ENCODE results near the gene NMT1. TPM values are rescaled to one million over a fixed set of nuclear protein-coding genes. Genes with fewer than 3 reads are reported as not detected.
"Not testable (repeated sequence)": the region's sequence is repeated elsewhere in the genome, so short reads cannot be mapped to it uniquely, and the experiment has no call there.

The NMT1 gene
- total and polyA plus RNA-seq, 4 donors: 27.0 to 83.7 (median 42.6) TPM

- TF ChIP-seq REST (IDR thresholded peaks at IDR 0.05): no peak
Measured at GRCh38 chr17:45123930-45124796, 63.0 kb downstream of the NMT1 start (continued).

GRCh38 chr17:45124797-45125122, 63.6 kb downstream of the NMT1 start:
- H3K4me1 ChIP-seq (ENCODE audit: control insufficient read depth in 4 of 4, insufficient read depth in 4 of 4, low read length in 3 of 4); H3K4me3 ChIP-seq (ENCODE audit: low read depth in 1 of 3, low read length in 3 of 3); H3K27me3 ChIP-seq (ENCODE audit: control insufficient read depth in 4 of 4, insufficient read depth in 4 of 4, low read length in 3 of 4); H3K9me3 ChIP-seq (ENCODE audit: control insufficient read depth in 4 of 4, low read length in 3 of 4); H3K27ac ChIP-seq (ENCODE audit: low read depth in 1 of 2, low read length in 2 of 2); DNase-seq (ENCODE audit: low spot score); H3K9ac ChIP-seq (ENCODE audit: low read depth in 1 of 2, low read length in 2 of 2); H3K36me3 ChIP-seq (ENCODE audit: control insufficient read depth in 4 of 4, insufficient read depth in 3 of 4, low read depth in 1 of 4, low read length in 3 of 4): not testable (repeated sequence)
- 91% methylated on average over 5 of the region's 5 CpGs for WGBS

DNA sequence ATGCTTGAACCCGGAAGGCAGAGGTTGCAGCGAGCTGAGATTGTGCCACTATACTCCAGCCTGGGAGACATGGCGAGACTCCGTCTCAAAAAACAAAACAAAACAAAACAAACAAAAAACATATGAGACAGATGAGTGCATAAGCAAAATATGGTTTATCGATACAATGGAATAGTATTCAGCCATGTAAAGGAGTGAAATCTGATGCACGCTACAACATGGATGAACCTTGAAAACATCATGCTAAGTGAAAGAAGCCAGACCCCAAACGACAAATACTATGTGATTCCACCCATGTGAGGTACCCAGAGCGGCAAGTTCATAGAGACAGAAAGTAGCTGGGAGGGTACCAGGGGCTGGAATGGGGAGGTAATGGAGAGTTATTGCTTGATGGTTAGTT, 64.4 kb downstream of the NMT1 start:
- 98% methylated on average over 8 of the region's 8 CpGs for WGBS
- H3K4me1 ChIP-seq (ENCODE audit: control insufficient read depth in 4 of 4, insufficient read depth in 4 of 4, low read length in 3 of 4): no peaks in the 10 kb centered on the region

More for the DNA sequence above, 64.4 kb downstream of the NMT1 start:
- Histone ChIP-seq H3K27ac (ENCODE audit: low read depth in 1 of 2, low read length in 2 of 2) (no peak overlapping the region), H3K27me3 (ENCODE audit: control insufficient read depth in 4 of 4, insufficient read depth in 4 of 4, low read length in 3 of 4) (no peaks in the 10 kb centered on the region), H3K36me3 (ENCODE audit: control insufficient read depth in 4 of 4, insufficient read depth in 3 of 4, low read depth in 1 of 4, low read length in 3 of 4) (no peaks in the 10 kb centered on the region), H3K9me3 (ENCODE audit: control insufficient read depth in 4 of 4, low read length in 3 of 4) (no peaks in the 10 kb centered on the region), H3K9ac (ENCODE audit: low read depth in 1 of 2, low read length in 2 of 2) (no peak overlapping the region), H3K4me3 (ENCODE audit: low read depth in 1 of 3, low read length in 3 of 3) (no peak overlapping the region)
- TF ChIP-seq NR2F2 (IDR thresholded peaks at IDR 0.05) (no peak), HNF4G (IDR thresholded peaks at IDR 0.05) (no peak), FOXA2 (IDR thresholded peaks at IDR 0.05) (no peak), GABPA (IDR thresholded peaks at IDR 0.05 in 1 of 2, conservative IDR thresholded peaks at IDR 0.05 in 1 of 2) (no peak), MAX (IDR thresholded peaks at IDR 0.05) (no peak), REST (IDR thresholded peaks at IDR 0.05) (no peak), TAF1 (conservative IDR thresholded peaks at IDR 0.05) (no peak), RAD21 (IDR thresholded peaks at IDR 0.05) (no peak), YY1 (IDR thresholded peaks at IDR 0.05) (no peak), ATF3 (IDR thresholded peaks at IDR 0.05) (no peak), FOXA1 (IDR thresholded peaks at IDR 0.05) (no peak)
- DNase-seq (ENCODE audit: low spot score): no peak
